AG10803 (cell line): ENCODE measurements around the gene PPP6C.
"Not testable (repeated sequence)": the region's sequence is repeated elsewhere in the genome, so short reads cannot be mapped to it uniquely, and the experiment has no call there.

Experiments used
- DNase-seq: peaks from one replicate; pipeline ENCODE4 v3.0.0; 2010; ENCODE audit warnings: low read depth
- H3K4me3 ChIP-seq: 2 replicates; pipeline ENCODE4 v1.5.1; 2011; ENCODE audit warnings: mild to moderate bottlenecking, low read length, control low read depth
- CTCF ChIP-seq: conservative IDR thresholded peaks from 2 replicates; pipeline ENCODE4 v1.5.1; 2011; ENCODE audit warnings: mild to moderate bottlenecking, low read length, control low read depth, inconsistent platforms

PPP6C gene

DNA sequence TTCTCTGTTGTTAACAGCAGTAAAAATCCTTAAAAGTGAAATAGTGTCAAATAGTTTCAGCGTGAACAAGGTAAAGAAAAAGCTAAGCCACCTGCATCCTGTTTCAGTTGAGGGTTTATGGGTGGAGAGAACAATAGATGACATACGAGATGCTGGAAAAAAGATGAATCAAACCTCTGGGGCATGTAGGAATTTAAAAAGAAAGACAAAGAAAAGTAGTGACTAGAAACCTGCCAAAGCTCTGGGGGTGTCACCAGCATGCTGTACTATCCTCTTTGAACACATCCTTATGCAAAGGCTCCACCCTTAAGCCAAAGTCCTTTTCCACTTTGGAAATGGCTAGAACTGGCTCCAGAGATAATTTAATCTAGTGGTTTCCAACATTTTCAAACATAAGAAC, 68.5 kb downstream of the PPP6C start:
- no peak for TF ChIP-seq CTCF
- DNase-seq, result no peak
- H3K4me3 ChIP-seq, result no peak overlapping the region

DNA sequence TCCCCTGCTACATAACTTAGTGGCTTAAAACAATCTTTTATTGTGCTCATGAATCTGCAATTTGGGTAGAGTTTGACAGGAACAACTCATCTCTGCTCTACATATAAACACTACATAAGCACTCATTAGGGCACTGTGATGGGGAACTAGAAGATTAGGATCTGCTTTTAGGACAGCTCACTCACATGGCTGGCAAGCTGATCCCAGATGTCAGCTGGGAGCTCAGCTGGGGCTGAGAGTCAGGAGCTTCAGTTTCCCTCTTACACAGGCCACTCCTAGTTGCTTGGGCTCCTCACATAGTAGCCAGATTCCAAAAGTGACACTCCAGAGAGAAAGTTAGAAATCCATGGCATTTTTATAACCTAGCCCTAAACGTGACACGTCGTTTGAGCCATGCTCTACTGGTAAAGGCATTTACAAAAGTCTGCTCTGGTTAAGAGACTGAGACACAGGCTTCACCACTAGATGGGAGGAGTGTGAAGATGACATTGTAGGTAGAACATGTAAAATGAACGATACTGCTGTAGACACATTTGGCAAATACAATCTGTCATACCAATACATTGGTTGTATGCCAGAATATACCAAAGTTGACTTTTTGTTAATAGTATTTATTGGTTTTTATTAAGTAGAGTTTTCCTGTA, 69.8 kb downstream of the PPP6C start:
- peak; percentile 62 for DNase-seq
- H3K4me3 ChIP-seq, result no peak overlapping the region
- peak; percentile 45 for TF ChIP-seq CTCF

DNA sequence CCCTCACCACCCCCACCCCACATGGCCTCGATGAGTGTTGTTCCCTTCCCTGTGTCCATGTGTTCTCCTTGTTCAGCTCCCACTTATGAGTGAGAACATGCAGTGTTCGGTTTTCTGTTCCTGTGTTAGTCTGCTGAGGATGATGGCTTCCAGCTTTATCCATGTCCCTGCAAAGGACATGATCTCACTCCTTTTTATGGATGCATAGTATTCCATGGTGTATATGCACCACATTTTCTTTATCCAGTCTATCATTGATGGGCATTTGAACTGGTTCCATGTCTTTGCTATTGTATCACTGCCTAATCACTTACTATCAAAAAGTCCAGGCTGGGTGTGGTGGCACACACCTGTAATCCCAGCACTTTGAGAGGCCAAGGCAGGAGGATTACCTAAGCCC, 70.9 kb downstream of the PPP6C start:
- not testable (repeated sequence) for DNase-seq, H3K4me3 ChIP-seq

DNA sequence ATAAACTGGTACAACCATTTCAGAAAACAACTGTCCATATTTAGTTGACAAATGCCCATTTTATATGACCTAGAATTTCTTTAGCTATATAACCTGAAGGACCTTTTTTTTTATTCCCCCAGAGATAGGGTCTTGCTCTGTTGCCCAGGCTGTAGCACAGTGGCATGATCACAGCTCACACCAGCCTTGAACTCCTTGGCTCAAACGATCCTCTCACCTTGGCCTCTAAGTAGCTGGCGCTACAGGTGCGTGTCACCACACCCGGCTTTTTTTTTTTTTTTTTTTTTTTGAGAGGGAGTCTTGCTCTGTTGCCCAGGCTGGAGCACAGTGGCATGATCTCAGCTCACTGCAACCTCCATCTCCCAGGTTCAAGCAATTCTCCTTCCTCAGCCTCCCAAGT, 75.1 kb downstream of the PPP6C start:
- not testable (repeated sequence) for DNase-seq, H3K4me3 ChIP-seq

DNA sequence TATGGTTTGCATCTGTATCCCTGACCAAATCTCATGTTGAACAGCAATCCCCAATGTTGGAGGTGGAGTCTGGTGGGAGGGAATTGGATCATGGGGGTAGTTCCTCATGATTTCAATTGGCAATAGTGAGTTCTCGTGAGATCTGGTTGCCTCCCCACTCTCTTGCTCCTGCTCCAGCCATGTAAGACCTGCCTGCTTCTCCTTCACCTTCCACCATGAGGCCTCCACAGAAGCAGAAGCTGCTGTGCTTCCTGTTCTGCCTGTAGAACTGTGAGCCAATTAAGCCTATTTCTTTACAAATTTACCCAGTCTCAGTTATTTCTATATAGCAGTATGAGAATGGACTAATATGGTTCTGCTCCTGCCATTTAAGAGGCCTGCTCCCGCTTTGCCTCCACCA, 79.1 kb downstream of the PPP6C start:
- H3K4me3 ChIP-seq, result no peak overlapping the region
- TF ChIP-seq CTCF, result no peak
- DNase-seq, result no peak

GRCh38 chr9:125108541-125108940, 81.1 kb downstream of the PPP6C start:
- DNase-seq, result not testable (repeated sequence)

DNA sequence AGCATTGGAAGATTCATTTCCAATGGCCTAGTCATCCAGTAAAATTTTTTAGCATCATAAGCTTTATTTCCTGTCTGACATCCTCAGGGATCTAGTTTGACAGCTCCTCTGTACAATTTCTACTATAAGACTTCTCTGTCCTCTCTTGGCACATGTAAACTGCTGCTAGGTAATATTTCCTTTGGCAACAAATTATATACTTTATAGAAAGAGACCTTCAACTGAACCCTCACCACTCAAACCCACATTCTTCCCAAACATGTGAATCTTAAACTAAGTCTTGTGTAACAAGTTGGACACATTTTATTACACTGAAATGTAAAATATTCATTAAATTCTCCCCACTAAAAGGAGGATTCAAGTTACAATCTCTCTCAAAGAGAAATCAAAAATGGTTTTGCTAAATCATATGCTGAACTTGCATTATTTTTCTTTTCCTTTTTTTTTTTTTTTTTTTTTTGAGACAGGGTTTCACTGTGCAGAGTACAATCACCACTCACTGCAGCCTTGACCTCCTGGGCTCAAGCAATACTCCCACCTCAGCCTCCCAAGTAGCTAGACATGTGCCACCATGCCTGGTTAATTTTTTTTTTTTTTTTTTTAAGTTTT, 83.2 kb downstream of the PPP6C start:
- TF ChIP-seq CTCF, result no peak
- no peak overlapping the region for H3K4me3 ChIP-seq
- peak; percentile 81 for DNase-seq

More at GRCh38 chr9:125108541-125108940, 81.1 kb downstream of the PPP6C start:
- not testable (repeated sequence) for H3K4me3 ChIP-seq

DNA sequence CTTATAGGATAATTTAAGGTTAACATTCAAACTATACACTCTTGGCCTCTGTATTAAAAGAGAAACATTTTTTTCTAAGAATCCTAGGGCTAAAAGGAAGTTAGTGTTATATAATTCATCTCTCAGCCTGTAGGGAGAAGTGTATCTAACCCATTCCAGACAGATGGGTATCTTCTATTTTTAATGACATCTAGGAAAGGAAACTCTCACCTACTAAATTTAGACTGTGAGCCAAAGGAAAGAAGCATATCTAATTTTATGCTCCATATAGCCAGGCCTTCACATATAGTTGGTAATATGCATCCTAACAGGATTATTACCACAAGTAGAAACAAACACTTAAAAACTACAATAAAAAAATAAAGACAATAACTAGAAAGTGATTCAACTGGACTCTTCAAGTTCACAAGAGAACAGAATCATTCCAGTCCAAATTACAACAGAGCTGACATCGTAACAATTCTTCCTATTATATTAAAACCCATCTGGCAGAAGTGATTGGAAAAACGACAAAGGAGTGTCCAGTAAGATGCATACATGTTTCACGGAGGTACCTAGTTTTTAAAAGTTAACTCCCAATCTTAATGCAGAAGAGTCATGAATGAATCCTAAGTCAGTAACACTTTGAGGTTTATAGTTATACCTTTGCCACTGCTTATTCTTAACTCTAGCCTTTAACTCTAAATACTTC, 85.7 kb downstream of the PPP6C start:
- no peak for TF ChIP-seq CTCF
- DNase-seq, result no peak
- no peak overlapping the region for H3K4me3 ChIP-seq
